Measurements from ENCODE around the gene ADORA2B. TPM values are rescaled to one million over a fixed set of nuclear protein-coding genes. Genes with fewer than 3 reads are reported as not detected.

Gene ADORA2B
- total and polyA plus RNA-seq, 2 of the 8 experiments (the other 6 are each of a cell fraction or from before 2014, with no cell fraction given): 2.6 to 8.2 TPM

DNA sequence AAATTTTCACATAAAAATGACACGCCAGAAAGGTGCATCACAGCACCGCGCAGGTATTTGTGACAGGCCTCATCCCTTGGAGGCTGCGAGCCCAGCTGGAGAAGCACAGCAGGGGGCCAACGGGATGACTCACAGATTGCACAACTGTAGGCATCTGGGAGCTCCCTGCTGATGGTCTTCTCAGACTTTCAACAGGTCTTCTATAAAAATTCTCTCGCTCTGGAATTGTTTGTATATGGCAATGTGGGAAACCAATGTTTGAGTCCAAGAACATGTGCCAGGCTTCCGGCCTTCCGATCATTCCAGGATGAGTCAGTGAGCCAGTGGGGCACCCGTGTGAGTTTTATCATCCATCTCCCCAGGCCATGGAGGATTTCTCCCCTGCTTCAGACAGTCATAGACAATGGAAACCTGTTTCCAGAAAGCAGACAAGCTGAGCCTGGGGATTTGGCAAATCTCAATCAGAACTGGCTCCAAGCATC, 24.1 kb upstream of the ADORA2B start:
- Histone ChIP-seq H3K4ac (replicated peaks; ENCODE audit: insufficient read length, low read depth, low read length) (no peak overlapping the region), H3K79me2 (ENCODE audit: control insufficient read depth in 1 of 2, insufficient read depth in 2 of 2, low read length in 2 of 2) (no peaks in the 10 kb centered on the region), H3K79me1 (ENCODE audit: low read depth, low read length) (no peaks in the 10 kb centered on the region), H2BK20ac (ENCODE audit: low read length) (no peak overlapping the region), H4K8ac (ENCODE audit: extremely low read depth, insufficient read depth, low read length) (no peak overlapping the region), H2BK15ac (ENCODE audit: low read length) (no peak overlapping the region), H2BK5ac (ENCODE audit: low read depth, low read length) (no peak overlapping the region), H3K9me3 (ENCODE audit: insufficient read depth in 2 of 2, low read depth in 1 of 2, low read length in 1 of 2) (no peaks in the 10 kb centered on the region), H2AK5ac (ENCODE audit: low read depth, low read length) (no peak overlapping the region), H3K56ac (replicated peaks; ENCODE audit: insufficient read length, low read depth, low read length) (no peak overlapping the region), H4K91ac (replicated peaks; ENCODE audit: insufficient read length, low read length) (no peak overlapping the region), H3K4me3 (ENCODE audit: extremely low read depth in 1 of 4, insufficient read depth in 2 of 4, low read depth in 3 of 4, low read length in 4 of 4) (no peak overlapping the region), H3K18ac (ENCODE audit: extremely low read depth, low read length) (no peak overlapping the region), H3K4me1 (replicated peaks in 1 of 4; ENCODE audit: control insufficient read depth in 3 of 4, insufficient read depth in 4 of 4, low read length in 3 of 4) (peaks cover 0 to 4% (median 3%) of the 10 kb centered on the region in 4 experiments; a peak in 4 of 7 replicates), H4K20me1 (replicated peaks in 1 of 2; ENCODE audit: control insufficient read depth in 1 of 2, insufficient read depth in 2 of 2, low read length in 2 of 2) (no peaks in the 10 kb centered on the region), H4K5ac (ENCODE audit: insufficient read length, low read depth, low read length) (no peak overlapping the region), H3K23me2 (ENCODE audit: low read depth, low read length) (peaks cover 3% of the 10 kb centered on the region; the same call in 1 of the 2 replicates), H3K27ac (ENCODE audit: low read depth, low read length) (no peak overlapping the region), H3K27me3 (replicated peaks in 1 of 4; ENCODE audit: control insufficient read depth in 3 of 4, extremely low read depth in 1 of 4, insufficient read depth in 3 of 4, low read length in 3 of 4) (peaks cover 0 to 23% (median 9%) of the 10 kb centered on the region in 4 experiments; a peak in 5 of 7 replicates), H3K36me3 (ENCODE audit: control insufficient read depth in 2 of 4, insufficient read depth in 4 of 4, low read length in 3 of 4) (no peaks in the 10 kb centered on the region), H3K23ac (ENCODE audit: insufficient read length) (no peak overlapping the region), H2BK120ac (replicated peaks; ENCODE audit: low read depth, low read length) (no peak overlapping the region), H2BK12ac (ENCODE audit: low read depth, low read length) (no peak overlapping the region), H3K14ac (ENCODE audit: insufficient read length) (no peak overlapping the region), H2AFZ (ENCODE audit: low read length) (no peak overlapping the region), H3K4me2 (ENCODE audit: insufficient read depth in 1 of 2, low read depth in 2 of 2, low read length in 2 of 2) (no peak overlapping the region), H3K9ac (replicated peaks in 1 of 4; ENCODE audit: extremely low read depth in 1 of 4, low read depth in 3 of 4, low read length in 3 of 4) (no peak overlapping the region)
- ChIA-PET POLR2A (ENCODE audit: partially characterized antibody) (no interaction called here), CTCF (ENCODE audit: partially characterized antibody) (no interaction called here)
- 91% methylated on average over 7 of the region's 9 CpGs; no CpG with 5 or more reads in 1 of the 2 experiments for WGBS, 2 experiments (ENCODE audit: extremely low coverage in 1 of 2, insufficient coverage in 1 of 2, insufficient read length in 1 of 2, insufficient replicate concordance in 2 of 2, low coverage in 1 of 2, low lambda C conversion rate in 2 of 2, missing lambda C conversion rate in 1 of 2)
- TF ChIP-seq, protein P1, sequence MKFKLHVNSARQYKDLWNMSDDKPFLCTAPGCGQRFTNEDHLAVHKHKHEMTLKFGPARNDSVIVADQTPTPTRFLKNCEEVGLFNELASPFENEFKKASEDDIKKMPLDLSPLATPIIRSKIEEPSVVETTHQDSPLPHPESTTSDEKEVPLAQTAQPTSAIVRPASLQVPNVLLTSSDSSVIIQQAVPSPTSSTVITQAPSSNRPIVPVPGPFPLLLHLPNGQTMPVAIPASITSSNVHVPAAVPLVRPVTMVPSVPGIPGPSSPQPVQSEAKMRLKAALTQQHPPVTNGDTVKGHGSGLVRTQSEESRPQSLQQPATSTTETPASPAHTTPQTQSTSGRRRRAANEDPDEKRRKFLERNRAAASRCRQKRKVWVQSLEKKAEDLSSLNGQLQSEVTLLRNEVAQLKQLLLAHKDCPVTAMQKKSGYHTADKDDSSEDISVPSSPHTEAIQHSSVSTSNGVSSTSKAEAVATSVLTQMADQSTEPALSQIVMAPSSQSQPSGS (IDR thresholded peaks at IDR 0.05; ENCODE audit: low read length): no peak
- TF ChIP-seq CEBPB (IDR thresholded peaks at IDR 0.05; ENCODE audit: low read depth, low read length) (peak; percentile 90), JUND (IDR thresholded peaks at IDR 0.05; ENCODE audit: low read length) (peak; percentile 68)
- DNase-seq (ENCODE audit: low read depth in 1 of 2, low spot score in 2 of 2) (no peak), FAIRE-seq (no peak)
